Fibroblast of lung (primary cell): ENCODE measurements around the gene CHST3. TPM values are rescaled to one million over a fixed set of nuclear protein-coding genes. Genes with fewer than 3 reads are reported as not detected.

Experiments
- DNase-seq, 2 donors: peaks; one replicate each; pipeline versions ENCODE4 v3.0.0 to v3.0.0-alpha.2; 2010; ENCODE audit warnings: low read depth in 2 of 2
- H2AFZ ChIP-seq: 2 replicates; pipeline ENCODE4 v1.5.1; 2012; ENCODE audit warnings: low read length, control low read depth, inconsistent platforms
- H3K27ac ChIP-seq: 2 replicates; pipeline ENCODE4 v1.5.1; 2011; ENCODE audit warnings: low read length, control low read depth; ENCODE audit not compliant: insufficient read depth
- H3K27me3 ChIP-seq: 2 replicates; pipeline ENCODE4 v1.5.1; 2011; ENCODE audit warnings: mild to moderate bottlenecking, low read length; ENCODE audit not compliant: control insufficient read depth, insufficient read depth
- H3K36me3 ChIP-seq: 2 replicates; pipeline ENCODE4 v1.5.1; 2011; ENCODE audit warnings: low read length; ENCODE audit not compliant: control insufficient read depth, insufficient read depth
- H3K4me1 ChIP-seq: 2 replicates; pipeline ENCODE4 v1.5.1; 2011; ENCODE audit warnings: low read length; ENCODE audit not compliant: control insufficient read depth, insufficient read depth; ENCODE audit errors: extremely low read depth
- H3K4me2 ChIP-seq: 2 replicates; pipeline ENCODE4 v1.5.1; 2011; ENCODE audit warnings: low read length, control low read depth; ENCODE audit not compliant: insufficient read depth; ENCODE audit errors: extremely low read depth
- H3K4me3 ChIP-seq, 4 experiments: fragments of 200-600 bp in 1 of 4; sonication (generic) in 1 of 4; replicated peaks in 1 of 4; 2 replicates each; pipeline ENCODE4 v1.5.1; 2011 to 2016; ENCODE audit warnings: low read length in 4 of 4, low read depth in 3 of 4, mild to moderate bottlenecking in 3 of 4, control low read depth in 2 of 4, inconsistent platforms in 1 of 4, mixed read lengths in 1 of 4; ENCODE audit not compliant: insufficient read depth in 1 of 4; ENCODE audit errors: control extremely low read depth in 1 of 4
- H3K79me2 ChIP-seq: 2 replicates; pipeline ENCODE4 v1.5.1; 2012; ENCODE audit warnings: mild to moderate bottlenecking, low read length, inconsistent platforms; ENCODE audit not compliant: control insufficient read depth, insufficient read depth
- H3K9ac ChIP-seq: 2 replicates; pipeline ENCODE4 v1.5.1; 2011; ENCODE audit warnings: mild to moderate bottlenecking, low read length, control low read depth; ENCODE audit not compliant: insufficient read depth
- H3K9me3 ChIP-seq: 2 replicates; pipeline ENCODE4 v1.5.1; 2012; ENCODE audit warnings: low read depth, low read length; ENCODE audit not compliant: control insufficient read depth, insufficient read depth
- H4K20me1 ChIP-seq: 2 replicates; pipeline ENCODE4 v1.5.1; 2011; ENCODE audit warnings: low read length; ENCODE audit not compliant: control insufficient read depth, insufficient read depth; ENCODE audit errors: extremely low read depth
- EZH2 ChIP-seq: IDR thresholded peaks from 2 replicates; pipeline ENCODE4 v1.5.1; 2012; ENCODE audit warnings: low read length, control low read depth, mild to moderate bottlenecking; ENCODE audit errors: missing control alignments
- polyA plus RNA-seq, 2 donors: library from polyadenylated mRNA; depleted of rRNA in 1 of 2; stranded (reverse) in 1 of 2; unstranded in 1 of 2; fragments of >200 nt; gene quantifications; 2 replicates each; pipeline ENCODE4 v1.2.1, GENCODE V29; 2011 to 2012; ENCODE audit warnings: missing spikeins in 1 of 2
- total RNA-seq: library from RNA; depleted of rRNA; stranded (reverse); fragments of >200 nt; gene quantifications from 2 replicates; pipeline ENCODE4 v1.2.1, GENCODE V29; 2014
- TF ChIP-seq, protein P1 (sequence below), 2 donors: IDR thresholded peaks in 1 of 2; conservative IDR thresholded peaks in 1 of 2; 1 replicate in 1 of 2; 2 replicates in 1 of 2; pipeline ENCODE4 v1.5.1; 2011 to 2012; ENCODE audit warnings: low read length in 2 of 2, control low read depth in 1 of 2, inconsistent platforms in 1 of 2, low read depth in 1 of 2, mild to moderate bottlenecking in 1 of 2

The CHST3 gene
- total and polyA plus RNA-seq, 2 donors (not counting 1 experiment from before 2014, with no cell fraction given): 9.1 to 29.9 TPM

DNA sequence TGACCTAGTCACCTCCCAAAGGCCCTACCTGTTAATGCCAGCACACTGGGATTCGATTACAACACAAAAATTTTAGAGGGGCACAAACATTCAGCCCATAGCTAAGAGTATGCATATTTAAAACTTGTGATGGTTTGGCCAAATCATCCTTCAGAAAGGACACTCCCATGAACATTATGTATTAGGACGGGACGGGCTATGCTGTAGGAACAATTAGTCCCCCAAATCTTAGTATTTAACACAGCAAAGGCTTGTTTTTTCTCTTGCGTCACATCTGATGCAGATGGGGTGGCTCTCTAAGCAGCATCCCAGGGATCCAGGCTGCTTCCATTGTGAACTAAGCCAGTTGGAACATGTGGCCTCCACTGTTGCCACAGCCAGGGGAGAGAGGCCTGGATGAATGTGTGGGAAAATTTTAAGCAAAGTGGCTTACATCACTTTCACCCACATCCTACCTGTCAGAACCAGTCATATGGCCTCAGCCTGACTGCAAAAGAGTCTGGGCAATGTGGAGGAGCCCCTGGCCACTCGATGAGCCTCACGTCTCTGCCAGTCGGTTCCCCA, 26.6 kb downstream of the CHST3 start:
- Histone ChIP-seq H3K27ac (no peak overlapping the region), H3K36me3 (no peaks in the 10 kb centered on the region), H3K4me3 (no peak overlapping the region), H3K9me3 (no peaks in the 10 kb centered on the region), H3K79me2 (peaks cover 7% of the 10 kb centered on the region), H3K9ac (no peak overlapping the region), H3K4me1 (peaks cover 15% of the 10 kb centered on the region), H4K20me1 (no peaks in the 10 kb centered on the region), H2AFZ (no peak overlapping the region), H3K27me3 (no peaks in the 10 kb centered on the region), H3K4me2 (no peak overlapping the region)
- TF ChIP-seq EZH2: no peak
- TF ChIP-seq, protein P1, sequence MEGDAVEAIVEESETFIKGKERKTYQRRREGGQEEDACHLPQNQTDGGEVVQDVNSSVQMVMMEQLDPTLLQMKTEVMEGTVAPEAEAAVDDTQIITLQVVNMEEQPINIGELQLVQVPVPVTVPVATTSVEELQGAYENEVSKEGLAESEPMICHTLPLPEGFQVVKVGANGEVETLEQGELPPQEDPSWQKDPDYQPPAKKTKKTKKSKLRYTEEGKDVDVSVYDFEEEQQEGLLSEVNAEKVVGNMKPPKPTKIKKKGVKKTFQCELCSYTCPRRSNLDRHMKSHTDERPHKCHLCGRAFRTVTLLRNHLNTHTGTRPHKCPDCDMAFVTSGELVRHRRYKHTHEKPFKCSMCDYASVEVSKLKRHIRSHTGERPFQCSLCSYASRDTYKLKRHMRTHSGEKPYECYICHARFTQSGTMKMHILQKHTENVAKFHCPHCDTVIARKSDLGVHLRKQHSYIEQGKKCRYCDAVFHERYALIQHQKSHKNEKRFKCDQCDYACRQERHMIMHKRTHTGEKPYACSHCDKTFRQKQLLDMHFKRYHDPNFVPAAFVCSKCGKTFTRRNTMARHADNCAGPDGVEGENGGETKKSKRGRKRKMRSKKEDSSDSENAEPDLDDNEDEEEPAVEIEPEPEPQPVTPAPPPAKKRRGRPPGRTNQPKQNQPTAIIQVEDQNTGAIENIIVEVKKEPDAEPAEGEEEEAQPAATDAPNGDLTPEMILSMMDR (conservative IDR thresholded peaks at IDR 0.05 in 1 of 2, IDR thresholded peaks at IDR 0.05 in 1 of 2; ENCODE audit: low read depth in 1 of 2, low read length in 2 of 2): no peak
- no peak for DNase-seq

GRCh38 chr10:71995449-71995848, 31.3 kb downstream of the CHST3 start:
- no peak overlapping the region for H2AFZ ChIP-seq
- TF ChIP-seq EZH2: no peak
- TF ChIP-seq, protein P1 (conservative IDR thresholded peaks at IDR 0.05 in 1 of 2, IDR thresholded peaks at IDR 0.05 in 1 of 2; ENCODE audit: low read depth in 1 of 2, low read length in 2 of 2): no peak
- peaks cover 6% of the 10 kb centered on the region for H3K79me2 ChIP-seq
- no peaks in the 10 kb centered on the region for H3K36me3 ChIP-seq
- H3K9me3 ChIP-seq: no peaks in the 10 kb centered on the region
- no peak overlapping the region for H3K4me3 ChIP-seq
- no peak overlapping the region for H3K9ac ChIP-seq
- DNase-seq: no peak
- no peaks in the 10 kb centered on the region for H3K27me3 ChIP-seq
- H4K20me1 ChIP-seq: no peaks in the 10 kb centered on the region
- no peak overlapping the region for H3K4me2 ChIP-seq
- peaks cover 24% of the 10 kb centered on the region for H3K4me1 ChIP-seq
- no peak overlapping the region for H3K27ac ChIP-seq

DNA sequence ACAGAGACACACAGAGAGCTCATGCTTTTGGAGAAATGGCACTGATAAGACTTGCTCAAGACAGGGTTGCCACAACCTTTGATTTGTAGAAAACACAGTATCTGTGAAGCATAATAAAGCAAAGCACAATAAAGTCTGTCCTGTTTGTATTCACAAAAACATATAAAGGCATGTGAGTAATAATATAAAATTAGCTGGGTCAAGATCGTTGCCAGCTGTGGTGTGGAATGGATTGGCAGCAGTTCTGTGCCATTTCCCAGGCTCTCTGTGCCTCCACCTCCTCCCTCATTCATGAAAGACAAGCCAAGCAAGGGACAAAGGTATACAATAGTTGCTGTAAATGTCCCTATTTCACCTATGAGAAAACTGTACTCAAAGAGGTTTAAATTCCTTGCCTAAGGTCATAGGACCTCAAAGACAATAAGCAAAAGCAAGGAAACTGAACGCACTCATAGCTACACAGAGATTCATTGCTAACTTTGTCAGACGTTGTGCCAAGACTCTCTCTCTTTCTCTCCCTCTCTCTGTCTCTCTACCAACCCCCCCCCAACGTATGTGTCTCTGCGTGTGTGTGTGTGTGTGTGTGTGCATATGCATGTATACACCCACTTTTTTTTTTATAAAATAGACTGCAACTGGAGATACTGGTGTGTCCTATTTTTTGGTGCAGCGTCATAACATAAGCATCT, 31.8 kb downstream of the CHST3 start:
- H3K27me3 ChIP-seq: no peaks in the 10 kb centered on the region
- peaks cover 6% of the 10 kb centered on the region for H3K79me2 ChIP-seq
- peak overlapping the region; percentile 31 for H3K27ac ChIP-seq
- no peak overlapping the region for H3K9ac ChIP-seq
- peaks cover 24% of the 10 kb centered on the region for H3K4me1 ChIP-seq
- TF ChIP-seq, protein P1 (conservative IDR thresholded peaks at IDR 0.05 in 1 of 2, IDR thresholded peaks at IDR 0.05 in 1 of 2; ENCODE audit: low read depth in 1 of 2, low read length in 2 of 2): no peak
- TF ChIP-seq EZH2: no peak
- no peaks in the 10 kb centered on the region for H4K20me1 ChIP-seq
- H3K4me2 ChIP-seq: no peak overlapping the region
- no peaks in the 10 kb centered on the region for H3K9me3 ChIP-seq
- H2AFZ ChIP-seq: no peak overlapping the region
- H3K4me3 ChIP-seq: no peak overlapping the region
- peak in 1 of 2 donors; percentile 70 for DNase-seq
- no peaks in the 10 kb centered on the region for H3K36me3 ChIP-seq
